ENCODE results near the gene RABAC1.

DNA sequence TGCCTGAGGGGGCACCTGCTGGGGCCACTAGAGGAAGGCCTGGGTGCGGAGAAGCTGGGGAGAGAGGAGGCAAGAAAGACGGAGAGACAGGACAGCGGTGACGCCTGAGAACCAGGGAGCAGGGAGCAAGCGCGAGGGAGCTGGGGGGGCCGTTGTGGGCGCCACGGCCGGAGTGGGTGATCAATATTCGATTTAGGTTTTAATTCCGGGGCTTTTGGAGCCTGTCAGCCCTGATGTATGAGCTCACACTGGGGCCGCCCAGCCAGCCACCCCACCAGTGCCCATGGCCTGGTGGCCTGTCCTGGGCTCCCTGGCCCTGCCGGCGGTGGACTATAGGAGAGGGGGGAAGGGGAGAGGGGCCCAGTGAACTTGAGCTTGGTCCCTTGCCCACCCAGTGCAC is 22.2 kb downstream of the RABAC1 start:
- TF ChIP-seq, protein P1, sequence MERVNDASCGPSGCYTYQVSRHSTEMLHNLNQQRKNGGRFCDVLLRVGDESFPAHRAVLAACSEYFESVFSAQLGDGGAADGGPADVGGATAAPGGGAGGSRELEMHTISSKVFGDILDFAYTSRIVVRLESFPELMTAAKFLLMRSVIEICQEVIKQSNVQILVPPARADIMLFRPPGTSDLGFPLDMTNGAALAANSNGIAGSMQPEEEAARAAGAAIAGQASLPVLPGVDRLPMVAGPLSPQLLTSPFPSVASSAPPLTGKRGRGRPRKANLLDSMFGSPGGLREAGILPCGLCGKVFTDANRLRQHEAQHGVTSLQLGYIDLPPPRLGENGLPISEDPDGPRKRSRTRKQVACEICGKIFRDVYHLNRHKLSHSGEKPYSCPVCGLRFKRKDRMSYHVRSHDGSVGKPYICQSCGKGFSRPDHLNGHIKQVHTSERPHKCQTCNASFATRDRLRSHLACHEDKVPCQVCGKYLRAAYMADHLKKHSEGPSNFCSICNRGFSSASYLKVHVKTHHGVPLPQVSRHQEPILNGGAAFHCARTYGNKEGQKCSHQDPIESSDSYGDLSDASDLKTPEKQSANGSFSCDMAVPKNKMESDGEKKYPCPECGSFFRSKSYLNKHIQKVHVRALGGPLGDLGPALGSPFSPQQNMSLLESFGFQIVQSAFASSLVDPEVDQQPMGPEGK (CRISPR knock-in tag; IDR thresholded peaks at IDR 0.05; ENCODE audit: borderline replicate concordance): no peak
- TF ChIP-seq RARB (CRISPR knock-in tag; IDR thresholded peaks at IDR 0.05) (no peak), ZFP30 (CRISPR knock-in tag; IDR thresholded peaks at IDR 0.05) (no peak), ZNF8 (CRISPR knock-in tag; IDR thresholded peaks at IDR 0.05) (no peak), ISL1 (CRISPR knock-in tag; IDR thresholded peaks at IDR 0.05) (no peak), TOX (CRISPR knock-in tag; IDR thresholded peaks at IDR 0.05; ENCODE audit: borderline replicate concordance) (no peak)
- TF ChIP-seq, protein P2, sequence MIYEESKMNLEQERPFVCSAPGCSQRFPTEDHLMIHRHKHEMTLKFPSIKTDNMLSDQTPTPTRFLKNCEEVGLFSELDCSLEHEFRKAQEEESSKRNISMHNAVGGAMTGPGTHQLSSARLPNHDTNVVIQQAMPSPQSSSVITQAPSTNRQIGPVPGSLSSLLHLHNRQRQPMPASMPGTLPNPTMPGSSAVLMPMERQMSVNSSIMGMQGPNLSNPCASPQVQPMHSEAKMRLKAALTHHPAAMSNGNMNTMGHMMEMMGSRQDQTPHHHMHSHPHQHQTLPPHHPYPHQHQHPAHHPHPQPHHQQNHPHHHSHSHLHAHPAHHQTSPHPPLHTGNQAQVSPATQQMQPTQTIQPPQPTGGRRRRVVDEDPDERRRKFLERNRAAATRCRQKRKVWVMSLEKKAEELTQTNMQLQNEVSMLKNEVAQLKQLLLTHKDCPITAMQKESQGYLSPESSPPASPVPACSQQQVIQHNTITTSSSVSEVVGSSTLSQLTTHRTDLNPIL (CRISPR knock-in tag; IDR thresholded peaks at IDR 0.05; ENCODE audit: low read depth): no peak
- TF ChIP-seq, protein P3, sequence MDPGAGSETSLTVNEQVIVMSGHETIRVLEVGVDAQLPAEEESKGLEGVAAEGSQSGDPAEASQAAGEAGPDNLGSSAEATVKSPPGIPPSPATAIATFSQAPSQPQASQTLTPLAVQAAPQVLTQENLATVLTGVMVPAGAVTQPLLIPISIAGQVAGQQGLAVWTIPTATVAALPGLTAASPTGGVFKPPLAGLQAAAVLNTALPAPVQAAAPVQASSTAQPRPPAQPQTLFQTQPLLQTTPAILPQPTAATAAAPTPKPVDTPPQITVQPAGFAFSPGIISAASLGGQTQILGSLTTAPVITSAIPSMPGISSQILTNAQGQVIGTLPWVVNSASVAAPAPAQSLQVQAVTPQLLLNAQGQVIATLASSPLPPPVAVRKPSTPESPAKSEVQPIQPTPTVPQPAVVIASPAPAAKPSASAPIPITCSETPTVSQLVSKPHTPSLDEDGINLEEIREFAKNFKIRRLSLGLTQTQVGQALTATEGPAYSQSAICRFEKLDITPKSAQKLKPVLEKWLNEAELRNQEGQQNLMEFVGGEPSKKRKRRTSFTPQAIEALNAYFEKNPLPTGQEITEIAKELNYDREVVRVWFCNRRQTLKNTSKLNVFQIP (CRISPR knock-in tag; IDR thresholded peaks at IDR 0.05; ENCODE audit: borderline replicate concordance, low read depth): no peak

Measured in SK-N-SH treated with all-trans-retinoic acid at 6 μM for 48 hours (cell line).